Heart right ventricle (tissue), 16 donors: ENCODE measurements around the gene C15orf39. TPM values are rescaled to one million over a fixed set of nuclear protein-coding genes. Genes with fewer than 3 reads are reported as not detected.

ENCODE experiments used
- ATAC-seq, 8 donors: fragments of 200-7000 bp; cut with Tn5 transposase; one replicate each; pipeline ENCODE4 v1.9.1; 2020; ENCODE audit warnings: mild to moderate bottlenecking in 8 of 8, moderate library complexity in 8 of 8, moderate number of reproducible peaks in 1 of 8
- DNase-seq, 2 donors: peaks; one replicate each; pipeline ENCODE4 v3.0.0-alpha.2; 2020
- H3K27ac ChIP-seq, 10 donors: fragments of 200-600 bp; sonication (generic) in 2 of 10; one replicate each; pipeline versions ENCODE4 v1.5.0 to v1.8.0; 2020 to 2022; ENCODE audit warnings: mild to moderate bottlenecking in 3 of 10
- H3K27me3 ChIP-seq, 7 donors: fragments of 200-600 bp; one replicate each; pipeline ENCODE4 v1.8.0; 2021 to 2022; ENCODE audit warnings: mild to moderate bottlenecking in 2 of 7
- H3K36me3 ChIP-seq, 9 donors: fragments of 200-600 bp; sonication (generic) in 1 of 9; one replicate each; pipeline versions ENCODE4 v1.5.0 to v1.8.0; 2020 to 2022; ENCODE audit warnings: mild to moderate bottlenecking in 2 of 9
- H3K4me1 ChIP-seq, 9 donors: fragments of 200-600 bp; sonication (generic) in 1 of 9; one replicate each; pipeline versions ENCODE4 v1.5.0 to v1.8.0; 2020 to 2022; ENCODE audit warnings: mild to moderate bottlenecking in 4 of 9
- H3K4me3 ChIP-seq, 10 donors: fragments of 200-600 bp; sonication (generic) in 2 of 10; one replicate each; pipeline versions ENCODE4 v1.5.0 to v1.8.0; 2020 to 2022; ENCODE audit warnings: mild to moderate bottlenecking in 7 of 10, moderate library complexity in 2 of 10
- H3K9me3 ChIP-seq, 11 donors: fragments of 200-600 bp in 10 of 11; sonication (generic) in 2 of 11; one replicate each; pipeline versions ENCODE4 v1.5.0 to v1.8.0; 2013 to 2022; ENCODE audit warnings: mild to moderate bottlenecking in 2 of 11, control low read depth in 1 of 11, moderate library complexity in 1 of 11
- WGBS, 2 donors: extraction: QIAGEN DNeasy Blood & Tissue Kit; methylation state at CpG; one replicate each; pipeline ENCODE4 v1.1.7; 2013; ENCODE audit warnings: inconsistent platforms in 1 of 2; 5-methylcytosine and 5-hydroxymethylcytosine counted together
- intact Hi-C, 10 donors: fragments of 100-400 bp; cut with DNase I; formaldehyde crosslinking; loops; one replicate each; pipeline versions ENCODE4 v1.11.1 to v1.14.2; 2022
- long read RNA-seq, 3 donors: library from polyadenylated mRNA; unstranded; transcript quantifications; one replicate each; pipeline ENCODE4 v2.0.0, GENCODE V29; 2020 to 2021
- polyA plus RNA-seq, 2 donors: library from polyadenylated mRNA; stranded (reverse); fragments of 200-250 nt; gene quantifications; one replicate each; pipeline ENCODE4 v1.2.3, GENCODE V29; 2013
- total RNA-seq, 10 donors: library from RNA; stranded (reverse); fragmentation: NEBNext Ultra II Directional in 3 of 10; extraction: Animal tissue kit (Norgen Biotek cat#: 25700) in 3 of 10; gene quantifications; one replicate each; pipeline versions ENCODE4 v1.2.1 to v1.2.4, GENCODE V29; 2021 to 2023
- TF ChIP-seq, protein P1 (sequence below), 9 donors: fragments of 200-600 bp; sonication (generic) in 2 of 9; IDR thresholded peaks; one replicate each; pipeline versions ENCODE4 v1.5.0 to v1.8.0; 2021 to 2022; ENCODE audit warnings: antibody characterized with exemption in 9 of 9, mild to moderate bottlenecking in 5 of 9, moderate library complexity in 1 of 9
- donor health status: Arrhythmogenic right ventricular cardiomyopathy.
- donor health status: ischemic (EF 13 %, LVEDD 7.1; RV severe dilation, severe dysfunction).
- donor health status: healthy with polysubstance abuse.
- donor health status: DM: no; HTN: yes; CAD: no.
- donor health status: DM: no; HTN: no; CAD: no.
- donor health status: ischemic (EF 25% LVEDD 6.9; RV normal size, moderate dysfunction).
- donor health status: ischemic (EF 25% LVEDD 5.7; RV mildly dilated, moderate dysfunction).
- donor health status: healthy.
- donor health status: DM: yes; HTN: yes; CAD: no.
- donor health status: Ischemic cardiomyopathy.
- donor health status: ischemic (EF 35%, LVEDD 5.7; RV mildly dilated, moderate dysfunction).
- donor health status: nonischemic (EF 11% LVEDD 7.7; RV severe dilation, severe dysfunction).
- donor health status: DM: yes; HTN: yes; CAD: no.
- donor health status: PGD.
- donor health status: ischemic (EF 29% LVEDD 5.4; RV normal size, mild dysfunction).
- donor health status: nonischemic (EF 23%, LVEDD 6.1; RV moderate dilation, normal function).

C15orf39 gene
- total RNA-seq (10 to 100 TPM in 9 of 10 donors, 1 to 10 TPM in 1; 6.9 to 23.7 (median 14.8) TPM), polyA plus RNA-seq (1 to 10 TPM; 7.7 to 8.0 TPM)
- long read RNA-seq, donor 1, full-length matches to known transcripts: 5 of 14 reads
- long read RNA-seq, donor 1, partial matches to known transcripts: 9 of 14 reads
- long read RNA-seq, donor 1, other reads (novel, unspliced or antisense): 0 of 14 reads
- long read RNA-seq, donor 2, full-length matches to known transcripts: 3 of 8 reads
- long read RNA-seq, donor 2, partial matches to known transcripts: 5 of 8 reads
- long read RNA-seq, donor 2, other reads (novel, unspliced or antisense): 0 of 8 reads
- long read RNA-seq, donor 3, full-length matches to known transcripts: 17 of 38 reads
- long read RNA-seq, donor 3, partial matches to known transcripts: 21 of 38 reads
- long read RNA-seq, donor 3, other reads (novel, unspliced or antisense): 0 of 38 reads

DNA sequence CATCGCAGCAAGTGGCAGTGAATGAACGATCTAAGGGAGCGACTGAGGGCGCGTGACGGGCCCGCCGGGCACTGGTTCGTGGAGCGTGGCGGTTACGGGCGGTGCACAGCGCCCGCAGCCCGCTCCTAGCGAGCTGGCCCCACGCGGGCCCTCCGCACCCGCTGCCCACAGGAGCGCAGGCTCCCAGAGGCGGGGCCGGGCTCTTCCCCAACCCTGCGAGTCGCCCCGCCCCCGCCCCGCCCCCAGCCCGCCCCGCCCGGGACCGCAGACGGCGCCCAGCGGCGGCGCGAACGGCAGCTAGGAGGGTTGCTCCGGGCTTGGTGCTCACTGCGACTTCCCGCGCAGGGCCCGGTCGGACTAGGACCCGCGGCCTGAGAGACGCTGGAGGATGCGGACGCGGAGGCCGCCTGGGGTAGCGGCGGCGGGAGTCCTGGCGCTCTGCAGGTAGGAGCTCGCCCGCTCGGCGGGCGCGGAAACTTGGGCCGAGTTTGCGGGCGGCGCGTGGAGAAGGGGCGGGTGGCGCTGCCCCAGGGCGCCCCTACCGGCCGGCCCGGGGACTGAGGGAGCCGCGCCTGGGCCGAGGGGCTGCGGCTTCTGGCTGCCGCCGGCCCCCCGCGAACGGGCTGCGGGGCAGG is at the start of gene C15orf39:
Gene C15orf39 (plus strand): TSS at position 267 of the 635 bp plus-strand sequence. CDS start 4,167 bp downstream, outside the sequence.
- 0% methylated on average over 61 to 84 of the region's 84 CpGs for WGBS, 2 donors
- Histone ChIP-seq H3K4me1 (peaks cover 31 to 78% (median 65%) of the 10 kb centered on the region in 9 donors), H3K36me3 (peaks cover 0 to 14% (median 7%) of the 10 kb centered on the region in 9 donors), H3K27me3 (no peaks in the 10 kb centered on the region), H3K27ac (peak within 1 kb of the TSS; percentile 89 to 100 (median 96)), H3K9me3 (no peaks in the 10 kb centered on the region), H3K4me3 (peak within 1 kb of the TSS; percentile 60 to 100 (median 88))
- TF ChIP-seq, protein P1, sequence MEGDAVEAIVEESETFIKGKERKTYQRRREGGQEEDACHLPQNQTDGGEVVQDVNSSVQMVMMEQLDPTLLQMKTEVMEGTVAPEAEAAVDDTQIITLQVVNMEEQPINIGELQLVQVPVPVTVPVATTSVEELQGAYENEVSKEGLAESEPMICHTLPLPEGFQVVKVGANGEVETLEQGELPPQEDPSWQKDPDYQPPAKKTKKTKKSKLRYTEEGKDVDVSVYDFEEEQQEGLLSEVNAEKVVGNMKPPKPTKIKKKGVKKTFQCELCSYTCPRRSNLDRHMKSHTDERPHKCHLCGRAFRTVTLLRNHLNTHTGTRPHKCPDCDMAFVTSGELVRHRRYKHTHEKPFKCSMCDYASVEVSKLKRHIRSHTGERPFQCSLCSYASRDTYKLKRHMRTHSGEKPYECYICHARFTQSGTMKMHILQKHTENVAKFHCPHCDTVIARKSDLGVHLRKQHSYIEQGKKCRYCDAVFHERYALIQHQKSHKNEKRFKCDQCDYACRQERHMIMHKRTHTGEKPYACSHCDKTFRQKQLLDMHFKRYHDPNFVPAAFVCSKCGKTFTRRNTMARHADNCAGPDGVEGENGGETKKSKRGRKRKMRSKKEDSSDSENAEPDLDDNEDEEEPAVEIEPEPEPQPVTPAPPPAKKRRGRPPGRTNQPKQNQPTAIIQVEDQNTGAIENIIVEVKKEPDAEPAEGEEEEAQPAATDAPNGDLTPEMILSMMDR (IDR thresholded peaks at IDR 0.05): peak; percentile 75 to 96 (median 94)
- DNase-seq: peak; percentile 63 to 80
- ATAC-seq: peak; percentile 66 to 84 (median 76)
- intact Hi-C loops: loop anchor here in 8 of 10 donors (1.0 to 10.0 kb wide), 8 partner anchors 74 to 417 kb away; partner anchors contain the start of genes CSK (in 1 of the 8) and RPP25 (in 1 of the 8)

DNA sequence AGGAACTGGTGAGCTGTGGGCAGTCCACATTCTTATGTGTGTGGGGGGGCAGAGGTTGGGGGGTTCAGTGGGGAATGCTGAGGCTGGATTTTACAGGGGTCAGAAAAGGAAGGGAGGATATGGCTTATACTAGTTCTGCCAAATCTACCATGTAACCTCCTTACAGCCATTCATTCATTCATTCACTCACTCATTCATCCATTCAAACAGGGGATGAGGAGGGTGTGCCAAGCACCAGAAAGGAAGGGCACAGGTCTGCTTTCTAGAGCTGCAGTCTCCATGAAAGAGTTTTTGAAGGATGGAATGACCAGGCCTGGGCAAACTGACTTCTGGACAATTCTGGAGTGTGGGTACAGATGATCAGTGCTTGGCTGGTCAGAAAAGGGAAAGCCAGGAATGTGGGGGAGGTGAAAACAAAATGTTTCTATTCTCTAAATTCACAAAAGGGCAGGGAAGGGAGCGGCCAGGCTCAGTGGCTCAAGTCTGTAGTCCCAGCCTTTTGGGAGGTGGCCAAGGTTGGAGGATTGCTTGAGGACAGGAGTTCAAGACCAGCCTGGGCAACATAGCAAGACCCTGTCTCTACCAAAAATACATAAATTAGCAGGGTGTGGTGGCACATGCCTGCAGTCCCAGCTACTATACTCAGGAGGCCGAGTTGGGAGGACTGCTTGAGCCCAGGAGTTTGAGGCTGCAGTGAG is 49.2 kb upstream of the C15orf39 start:
- Histone ChIP-seq H3K27me3 (no peaks in the 10 kb centered on the region), H3K27ac (peak overlapping the region in 1 of 10 donors; percentile 60), H3K36me3 (no peaks in the 10 kb centered on the region), H3K9me3 (peaks cover 0 to 15% (median 2%) of the 10 kb centered on the region in 11 donors), H3K4me3 (no peak overlapping the region), H3K4me1 (peaks cover 0 to 43% (median 0%) of the 10 kb centered on the region in 9 donors)
- WGBS, 2 donors: 93 to 100% methylated on average over 2 of the region's 2 CpGs
- DNase-seq (no peak), ATAC-seq (no peak)
- TF ChIP-seq, protein P1 (IDR thresholded peaks at IDR 0.05): no peak
- intact Hi-C loops: no loop called here

DNA sequence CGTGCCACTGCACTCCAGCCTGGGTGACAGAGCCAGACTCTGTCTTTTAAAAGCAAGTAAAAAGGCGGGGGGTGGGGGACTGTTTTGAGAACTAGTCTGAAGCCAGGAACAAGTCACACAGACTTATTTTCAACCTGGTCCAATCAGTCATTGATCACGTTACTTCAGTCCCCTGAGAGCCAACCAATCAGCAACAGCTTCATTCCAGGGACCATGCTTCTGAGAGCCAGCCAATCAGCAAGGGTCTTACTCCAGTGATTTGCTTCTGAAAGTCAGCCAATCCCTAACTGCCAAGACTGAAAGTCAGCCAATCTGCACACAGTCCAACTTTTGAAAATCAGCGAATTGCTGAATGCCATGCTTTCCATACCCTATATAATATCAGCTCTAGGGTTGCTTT is 48.6 kb upstream of the C15orf39 start:
- DNase-seq (no peak), ATAC-seq (peak in 3 of 8 donors; percentile 20 to 30 (median 28))
- Histone ChIP-seq H3K36me3 (no peaks in the 10 kb centered on the region), H3K27ac (peak overlapping the region in 1 of 10 donors; percentile 60), H3K4me1 (peaks cover 0 to 47% (median 0%) of the 10 kb centered on the region in 9 donors), H3K27me3 (no peaks in the 10 kb centered on the region), H3K9me3 (peaks cover 0 to 9% (median 0%) of the 10 kb centered on the region in 11 donors), H3K4me3 (no peak overlapping the region)
- TF ChIP-seq, protein P1 (IDR thresholded peaks at IDR 0.05): no peak
- intact Hi-C loops: no loop called here
- WGBS, 2 donors: 75 to 91% methylated on average over 4 of the region's 4 CpGs
